GM12878 (cell line): ENCODE data around the gene SLC19A3. TPM values are rescaled to one million over a fixed set of nuclear protein-coding genes. Genes with fewer than 3 reads are reported as not detected.

Experiments
- ATAC-seq: fragments of 200-7000 bp; cut with Tn5 transposase; 3 replicates; pipeline ENCODE4 v1.9.1; 2020; ENCODE audit warnings: mild to moderate bottlenecking, moderate library complexity
- BruUV-seq: library from RNA; stranded (reverse); fragments of 400-500 nt; replicated peaks from 2 replicates; lab custom pipeline; 2021; lab: Mats Ljungman, UMichigan
- CTCF ChIA-PET: fragments of 300-600 bp; sonication (Branson Sonifier 250); formaldehyde crosslinking; extraction: SDS; loops from one replicate; lab custom pipeline; 2021; ENCODE audit warnings: inconsistent platforms; lab: Yijun Ruan, JAX
- POLR2A ChIA-PET: fragments of 350-600 bp; formaldehyde crosslinking; extraction: SDS; loops from one replicate; lab custom pipeline; 2021; ENCODE audit warnings: inconsistent platforms; lab: Charles Lee
- RAD21 ChIA-PET: fragments of 300-600 bp; sonication (Branson Sonifier 250); formaldehyde crosslinking; loops from one replicate; lab custom pipeline; 2023; ENCODE audit warnings: antibody characterized with exemption; ENCODE audit not compliant: unreplicated experiment; lab: Charles Lee
- SMC1A ChIA-PET: fragments of 300-600 bp; sonication (Branson Sonifier 250); formaldehyde crosslinking; loops from one replicate; lab custom pipeline; 2023; ENCODE audit not compliant: unreplicated experiment, uncharacterized antibody; lab: Charles Lee
- DNase-seq: peaks from one replicate; pipeline ENCODE4 v3.0.0-alpha.2; 2011; ENCODE audit warnings: low read depth, low spot score
- FAIRE-seq: peaks from 3 replicates; lab custom pipeline; 2011; peaks lifted over from hg19 to GRCh38; lab: Jason Lieb, UNC
- H2AFZ ChIP-seq: 2 replicates; pipeline ENCODE4 v1.6.0; 2011; ENCODE audit warnings: low read depth, low read length, control low read depth; ENCODE audit not compliant: control insufficient read depth
- H3K27ac ChIP-seq: 2 replicates; pipeline ENCODE4 v1.5.1; 2011; ENCODE audit warnings: control low read depth; ENCODE audit not compliant: control insufficient read depth, insufficient read depth
- H3K27me3 ChIP-seq, 2 experiments: replicated peaks in 1 of 2; 2 replicates each; pipeline versions ENCODE4 v1.6.0 to v1.6.1; 2011; ENCODE audit warnings: low read length in 1 of 2; ENCODE audit not compliant: control insufficient read depth in 2 of 2, insufficient read depth in 2 of 2
- H3K36me3 ChIP-seq, 2 experiments: 2 replicates each; pipeline ENCODE4 v1.5.1; 2011; ENCODE audit warnings: low read length in 1 of 2; ENCODE audit not compliant: control insufficient read depth in 2 of 2, insufficient read depth in 2 of 2
- H3K4me1 ChIP-seq: 2 replicates; pipeline ENCODE4 v1.6.1; 2011; ENCODE audit warnings: mild to moderate bottlenecking, low read length, moderate library complexity, mixed read lengths; ENCODE audit not compliant: control insufficient read depth, insufficient read depth
- H3K4me2 ChIP-seq: 2 replicates; pipeline ENCODE4 v1.6.0; 2011; ENCODE audit warnings: control low read depth; ENCODE audit not compliant: control insufficient read depth, insufficient read depth
- H3K4me3 ChIP-seq: fragments of 200-600 bp; sonication (generic); 2 replicates; pipeline ENCODE4 v1.5.1; 2016
- H3K79me2 ChIP-seq: 2 replicates; pipeline ENCODE4 v1.6.0; 2011; ENCODE audit warnings: low read length; ENCODE audit not compliant: control insufficient read depth, insufficient read depth
- H3K9ac ChIP-seq: 2 replicates; pipeline ENCODE4 v1.8.0; 2011; ENCODE audit warnings: low read length, control low read depth, mixed read lengths; ENCODE audit not compliant: control insufficient read depth, insufficient read depth
- H3K9me3 ChIP-seq: replicated peaks from 3 replicates; pipeline ENCODE4 v1.5.1; 2011; ENCODE audit warnings: mild to moderate bottlenecking, low read length; ENCODE audit not compliant: control insufficient read depth, insufficient read depth
- H4K20me1 ChIP-seq: 2 replicates; pipeline ENCODE4 v1.6.0; 2011; ENCODE audit not compliant: control insufficient read depth, insufficient read depth
- BACH1 ChIP-seq: fragments of 450-650 bp; IDR thresholded peaks from 2 replicates; pipeline ENCODE4 v1.6.1; 2017; ENCODE audit warnings: mild to moderate bottlenecking, borderline replicate concordance
- BMI1 ChIP-seq: fragments of 450-650 bp; IDR thresholded peaks from 2 replicates; pipeline ENCODE4 v1.6.1; 2016; ENCODE audit warnings: mild to moderate bottlenecking, moderate library complexity, borderline replicate concordance
- CREB1 ChIP-seq: IDR thresholded peaks from 2 replicates; pipeline ENCODE4 v1.6.1; 2012; ENCODE audit warnings: low read depth, mild to moderate bottlenecking, inconsistent platforms
- DPF2 ChIP-seq: fragments of 450-650 bp; IDR thresholded peaks from 2 replicates; pipeline ENCODE4 v1.6.1; 2017; ENCODE audit warnings: mild to moderate bottlenecking
- E2F8 ChIP-seq: fragments of 450-650 bp; IDR thresholded peaks from 2 replicates; pipeline ENCODE4 v1.6.1; 2018; ENCODE audit warnings: mild to moderate bottlenecking, low read depth, moderate library complexity; ENCODE audit not compliant: partially characterized antibody
- KDM1A ChIP-seq: fragments of 200-600 bp; sonication (generic); IDR thresholded peaks from 2 replicates; pipeline ENCODE4 v1.6.1; 2016; ENCODE audit warnings: borderline replicate concordance
- MXI1 ChIP-seq: fragments of 150-350 bp; IDR thresholded peaks from 2 replicates; pipeline ENCODE4 v1.6.1; 2011; ENCODE audit warnings: low read depth, mild to moderate bottlenecking, inconsistent platforms, low read length, improper control_type of control experiment
- NKRF ChIP-seq: fragments of 450-650 bp; conservative IDR thresholded peaks from 2 replicates; pipeline ENCODE4 v1.6.1; 2017; ENCODE audit warnings: mild to moderate bottlenecking, moderate library complexity
- ZNF207 ChIP-seq: fragments of 450-650 bp; IDR thresholded peaks from 2 replicates; pipeline ENCODE4 v1.6.1; 2014; ENCODE audit warnings: antibody characterized with exemption, mild to moderate bottlenecking, borderline replicate concordance
- ZNF217 ChIP-seq: fragments of 450-650 bp; IDR thresholded peaks from 2 replicates; pipeline ENCODE4 v1.6.1; 2017; ENCODE audit warnings: antibody characterized with exemption, mild to moderate bottlenecking
- ZNF274 ChIP-seq: IDR thresholded peaks from one replicate; pipeline ENCODE4 v1.8.0; 2011; ENCODE audit not compliant: insufficient read length, insufficient read depth
- WGBS: methylation state at CpG from one replicate; pipeline ENCODE4 v1.1.6; 2016; ENCODE audit warnings: low lambda C conversion rate; ENCODE audit not compliant: insufficient replicate concordance, insufficient coverage; ENCODE audit errors: missing lambda C conversion rate; 5-methylcytosine and 5-hydroxymethylcytosine counted together
- in situ Hi-C: fragments of 300-500 bp; cut with MboI; formaldehyde crosslinking; loops from 9 replicates; pipeline ENCODE4 v1.14.3; 2018; ENCODE audit warnings: mixed read lengths
- intact Hi-C: fragments of 100-400 bp; cut with micrococcal nuclease; formaldehyde crosslinking; loops from one replicate; pipeline ENCODE4 v1.14.2; 2022; ENCODE audit not compliant: unreplicated experiment
- polyA plus RNA-seq, 11 experiments: library from polyadenylated mRNA; depleted of rRNA in 4 of 11; unstranded in 6 of 11; stranded (reverse) in 5 of 11; fragments of >200 nt; fragmentation: Nextera tagmentation in 4 of 11; fragmentation: Illumina TruSeq in 1 of 11; extraction: Ambion mirVana in 4 of 11; extraction: Trizol in 1 of 11; gene quantifications; 1 replicate in 1 of 11; 2 replicates in 10 of 11; pipeline versions ENCODE4 v1.2.1 to v1.2.3, GENCODE V29; 2011 to 2016; ENCODE audit warnings: inconsistent platforms in 2 of 11, missing spikeins in 2 of 11, low read depth in 1 of 11
- total RNA-seq, 4 experiments: library from RNA; depleted of rRNA in 3 of 4; stranded (reverse); fragments of >200 nt in 3 of 4; fragmentation: Illumina TruSeq in 1 of 4; extraction: Trizol in 1 of 4; gene quantifications; 2 replicates each; pipeline versions ENCODE4 v1.2.1 to v1.2.3, GENCODE V29; 2013 to 2021

Gene SLC19A3
- total and polyA plus RNA-seq, 10 of the 15 experiments (the other 5 are each of a cell fraction or from before 2014, with no cell fraction given), result not detected

GRCh38 chr2:227661025-227661649 lies 56.7 kb downstream of the SLC19A3 start:
- WGBS, result 12% methylated on average over 7 of the region's 7 CpGs
- Histone ChIP-seq H3K9me3 (no peaks in the 10 kb centered on the region), H3K36me3 (no peaks in the 10 kb centered on the region), H4K20me1 (no peaks in the 10 kb centered on the region), H3K27me3 (no peaks in the 10 kb centered on the region), H3K4me2 (no peak overlapping the region), H2AFZ (no peak overlapping the region), H3K27ac (no peak overlapping the region), H3K9ac (no peak overlapping the region), H3K4me3 (no peak overlapping the region), H3K79me2 (no peaks in the 10 kb centered on the region), H3K4me1 (no peaks in the 10 kb centered on the region)
- POLR2A ChIA-PET, result no interaction called here
- no TSS peak for BruUV-seq
- intact Hi-C loops (no loop called here), in situ Hi-C loops (loop anchor here (5.0 kb wide), 2 partner anchors 106 to 221 kb away; no protein-coding TSS in a partner anchor)
- no peak for TF ChIP-seq ZNF274
- RAD21 ChIA-PET, result no interaction called here
- no peak for ATAC-seq
- SMC1A ChIA-PET, result interaction anchor here (1.2 kb wide), 1 partner anchor 105 kb away, joined by 3 read pairs; no protein-coding TSS in a partner anchor
- CTCF ChIA-PET, result interaction anchor here (4.0 to 5.4 kb wide), 2 partner anchors 107 to 255 kb away, joined by 49 to 134 read pairs; no protein-coding TSS in a partner anchor
- FAIRE-seq, result no peak
- DNase-seq, result no peak

GRCh38 chr2:227657199-227657845 lies 60.5 kb downstream of the SLC19A3 start:
- Histone ChIP-seq H2AFZ (no peak overlapping the region), H3K9me3 (no peaks in the 10 kb centered on the region), H4K20me1 (no peaks in the 10 kb centered on the region), H3K27ac (no peak overlapping the region), H3K4me3 (no peak overlapping the region), H3K36me3 (no peaks in the 10 kb centered on the region), H3K9ac (no peak overlapping the region), H3K4me1 (no peaks in the 10 kb centered on the region), H3K27me3 (no peaks in the 10 kb centered on the region), H3K4me2 (no peak overlapping the region), H3K79me2 (no peaks in the 10 kb centered on the region)
- intact Hi-C loops (loop anchor here (10.0 kb wide), 1 partner anchor 533 kb away; no protein-coding TSS in a partner anchor), in situ Hi-C loops (no loop called here)
- CTCF ChIA-PET, result interaction anchor here (0.6 to 5.4 kb wide), 31 partner anchors 9 to 1074 kb away, joined by 3 to 134 read pairs (median 5); no protein-coding TSS in a partner anchor
- RAD21 ChIA-PET, result interaction anchor here (0.7 to 4.1 kb wide), 14 partner anchors 13 to 251 kb away, joined by 3 to 56 read pairs (median 6); no protein-coding TSS in a partner anchor
- SMC1A ChIA-PET, result interaction anchor here (0.7 to 4.1 kb wide), 10 partner anchors 8 to 307 kb away, joined by 3 to 56 read pairs (median 7); no protein-coding TSS in a partner anchor
- no peak for DNase-seq
- 47% methylated on average over 8 of the region's 8 CpGs for WGBS
- no TSS peak for BruUV-seq
- POLR2A ChIA-PET, result no interaction called here
- no peak for ATAC-seq
- FAIRE-seq, result no peak
- TF ChIP-seq MXI1 (no peak), E2F8 (no peak), DPF2 (no peak), NKRF (no peak), BACH1 (no peak), KDM1A (no peak), BMI1 (no peak), CREB1 (no peak), ZNF207 (no peak), ZNF217 (no peak)
